ENCODE data around the gene TEX264. TPM values are rescaled to one million over a fixed set of nuclear protein-coding genes. Genes with fewer than 3 reads are reported as not detected.

The TEX264 gene
- total RNA-seq, 1 donor, result 56.1 TPM

- Histone ChIP-seq H3K27ac (ENCODE audit: low read depth, low read length) (no peak overlapping the region), H3K9me3 (ENCODE audit: low read depth, low read length) (no peaks in the 10 kb centered on the region), H3K4me3 (ENCODE audit: insufficient read depth, low read length) (no peak overlapping the region), H3K27me3 (ENCODE audit: insufficient read depth, low read length) (no peaks in the 10 kb centered on the region), H2AFZ (ENCODE audit: low read length) (no peak overlapping the region), H3K4me2 (ENCODE audit: insufficient read depth, low read length) (no peak overlapping the region), H4K20me1 (ENCODE audit: insufficient read depth, low read length) (peaks cover 51% of the 10 kb centered on the region), H3K79me2 (ENCODE audit: insufficient read depth, low read length) (peaks cover 54% of the 10 kb centered on the region), H3K4me1 (ENCODE audit: insufficient read depth, low read length) (peaks cover 24% of the 10 kb centered on the region), H3K36me3 (ENCODE audit: insufficient read depth, low read length) (peaks cover 12% of the 10 kb centered on the region)
- TF ChIP-seq, protein P1, sequence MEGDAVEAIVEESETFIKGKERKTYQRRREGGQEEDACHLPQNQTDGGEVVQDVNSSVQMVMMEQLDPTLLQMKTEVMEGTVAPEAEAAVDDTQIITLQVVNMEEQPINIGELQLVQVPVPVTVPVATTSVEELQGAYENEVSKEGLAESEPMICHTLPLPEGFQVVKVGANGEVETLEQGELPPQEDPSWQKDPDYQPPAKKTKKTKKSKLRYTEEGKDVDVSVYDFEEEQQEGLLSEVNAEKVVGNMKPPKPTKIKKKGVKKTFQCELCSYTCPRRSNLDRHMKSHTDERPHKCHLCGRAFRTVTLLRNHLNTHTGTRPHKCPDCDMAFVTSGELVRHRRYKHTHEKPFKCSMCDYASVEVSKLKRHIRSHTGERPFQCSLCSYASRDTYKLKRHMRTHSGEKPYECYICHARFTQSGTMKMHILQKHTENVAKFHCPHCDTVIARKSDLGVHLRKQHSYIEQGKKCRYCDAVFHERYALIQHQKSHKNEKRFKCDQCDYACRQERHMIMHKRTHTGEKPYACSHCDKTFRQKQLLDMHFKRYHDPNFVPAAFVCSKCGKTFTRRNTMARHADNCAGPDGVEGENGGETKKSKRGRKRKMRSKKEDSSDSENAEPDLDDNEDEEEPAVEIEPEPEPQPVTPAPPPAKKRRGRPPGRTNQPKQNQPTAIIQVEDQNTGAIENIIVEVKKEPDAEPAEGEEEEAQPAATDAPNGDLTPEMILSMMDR (IDR thresholded peaks at IDR 0.05; ENCODE audit: extremely low read depth, low read depth, low read length), result no peak
- no peak for DNase-seq (ENCODE audit: insufficient read length, low spot score, missing footprints)
Measured at GRCh38 chr3:51677358-51677757, 6.3 kb downstream of the TEX264 start.

DNA sequence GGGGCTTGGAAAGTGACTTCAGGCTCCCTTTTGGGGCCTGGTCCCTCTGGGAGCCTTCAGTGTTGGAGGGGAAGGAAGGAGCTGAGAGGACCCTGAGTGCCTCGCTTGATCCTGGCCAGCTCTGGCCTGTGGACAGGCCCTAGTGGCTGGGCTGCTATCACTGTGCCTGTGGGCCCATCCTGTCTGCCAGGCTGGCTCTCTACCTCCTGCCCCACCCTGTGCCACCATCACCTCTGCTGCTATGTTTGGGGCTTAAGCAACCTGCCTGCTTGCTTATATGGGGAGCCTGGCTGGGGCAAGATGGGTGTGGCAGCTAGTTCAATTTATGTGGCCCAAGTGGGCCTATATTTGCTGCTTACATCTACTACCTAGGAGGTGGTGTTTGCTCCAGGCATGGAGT is 7.1 kb downstream of the TEX264 start:
- no peaks in the 10 kb centered on the region for H3K9me3 ChIP-seq (ENCODE audit: low read depth, low read length)
- H3K4me1 ChIP-seq (ENCODE audit: insufficient read depth, low read length), result peaks cover 20% of the 10 kb centered on the region
- H3K4me2 ChIP-seq (ENCODE audit: insufficient read depth, low read length), result no peak overlapping the region
- H3K36me3 ChIP-seq (ENCODE audit: insufficient read depth, low read length), result peaks cover 12% of the 10 kb centered on the region
- H3K4me3 ChIP-seq (ENCODE audit: insufficient read depth, low read length), result no peak overlapping the region
- no peaks in the 10 kb centered on the region for H3K27me3 ChIP-seq (ENCODE audit: insufficient read depth, low read length)
- TF ChIP-seq, protein P1 (IDR thresholded peaks at IDR 0.05; ENCODE audit: extremely low read depth, low read depth, low read length), result no peak
- no peak overlapping the region for H2AFZ ChIP-seq (ENCODE audit: low read length)
- H4K20me1 ChIP-seq (ENCODE audit: insufficient read depth, low read length), result peaks cover 53% of the 10 kb centered on the region
- peaks cover 58% of the 10 kb centered on the region for H3K79me2 ChIP-seq (ENCODE audit: insufficient read depth, low read length)
- no peak overlapping the region for H3K27ac ChIP-seq (ENCODE audit: low read depth, low read length)
- no peak for DNase-seq (ENCODE audit: insufficient read length, low spot score, missing footprints)

DNA sequence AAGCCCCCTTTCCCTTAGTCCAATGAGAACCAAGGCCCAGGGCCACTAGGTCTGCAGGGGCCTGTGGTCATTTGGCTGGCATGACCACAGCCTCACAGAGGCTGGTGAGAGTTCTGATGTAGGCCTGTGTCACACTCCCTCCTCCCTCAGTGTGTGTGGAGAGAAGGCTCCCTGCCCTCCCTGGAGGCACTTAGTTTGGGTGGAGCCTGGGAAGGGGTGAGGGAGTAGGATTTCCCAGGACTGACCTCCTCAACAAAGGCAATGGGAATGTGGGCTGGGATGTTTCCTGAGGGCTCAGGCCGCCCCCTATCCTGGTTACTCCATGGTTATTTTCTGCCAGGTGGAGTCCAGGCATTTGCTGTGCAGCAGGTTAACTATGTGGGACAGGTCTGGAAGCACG is 7.6 kb downstream of the TEX264 start:
- H3K79me2 ChIP-seq (ENCODE audit: insufficient read depth, low read length), result peaks cover 61% of the 10 kb centered on the region

GRCh38 chr3:51679318-51679717 is 8.3 kb downstream of the TEX264 start:
- Histone ChIP-seq H3K9me3 (ENCODE audit: low read depth, low read length) (no peaks in the 10 kb centered on the region), H3K4me1 (ENCODE audit: insufficient read depth, low read length) (peaks cover 20% of the 10 kb centered on the region), H3K36me3 (ENCODE audit: insufficient read depth, low read length) (peaks cover 16% of the 10 kb centered on the region), H4K20me1 (ENCODE audit: insufficient read depth, low read length) (peaks cover 53% of the 10 kb centered on the region), H3K27ac (ENCODE audit: low read depth, low read length) (no peak overlapping the region), H3K79me2 (ENCODE audit: insufficient read depth, low read length) (peaks cover 67% of the 10 kb centered on the region), H3K4me2 (ENCODE audit: insufficient read depth, low read length) (no peak overlapping the region), H3K27me3 (ENCODE audit: insufficient read depth, low read length) (no peaks in the 10 kb centered on the region), H3K4me3 (ENCODE audit: insufficient read depth, low read length) (no peak overlapping the region), H2AFZ (ENCODE audit: low read length) (no peak overlapping the region)
- DNase-seq (ENCODE audit: insufficient read length, low spot score, missing footprints), result no peak
- TF ChIP-seq, protein P1 (IDR thresholded peaks at IDR 0.05; ENCODE audit: extremely low read depth, low read depth, low read length), result no peak

More for the DNA sequence above, 7.6 kb downstream of the TEX264 start:
- no peaks in the 10 kb centered on the region for H3K9me3 ChIP-seq (ENCODE audit: low read depth, low read length)
- no peak overlapping the region for H3K4me3 ChIP-seq (ENCODE audit: insufficient read depth, low read length)
- TF ChIP-seq, protein P1 (IDR thresholded peaks at IDR 0.05; ENCODE audit: extremely low read depth, low read depth, low read length), result no peak
- peak; percentile 71 for DNase-seq (ENCODE audit: insufficient read length, low spot score, missing footprints)
- H3K27ac ChIP-seq (ENCODE audit: low read depth, low read length), result no peak overlapping the region
- no peaks in the 10 kb centered on the region for H3K27me3 ChIP-seq (ENCODE audit: insufficient read depth, low read length)
- no peak overlapping the region for H2AFZ ChIP-seq (ENCODE audit: low read length)
- peaks cover 20% of the 10 kb centered on the region for H3K4me1 ChIP-seq (ENCODE audit: insufficient read depth, low read length)
- peaks cover 12% of the 10 kb centered on the region for H3K36me3 ChIP-seq (ENCODE audit: insufficient read depth, low read length)
- H4K20me1 ChIP-seq (ENCODE audit: insufficient read depth, low read length), result peaks cover 53% of the 10 kb centered on the region
- no peak overlapping the region for H3K4me2 ChIP-seq (ENCODE audit: insufficient read depth, low read length)

Measured in osteoblast (primary cell).